ENCODE measurements around the gene KRT31. TPM values are rescaled to one million over a fixed set of nuclear protein-coding genes. Genes with fewer than 3 reads are reported as not detected.

KRT31 gene
- total and polyA plus RNA-seq, 2 donors (not counting 1 experiment from before 2014, with no cell fraction given), result not detected

- Histone ChIP-seq H3K36me3 (replicated peaks in 1 of 2; ENCODE audit: control extremely low read depth in 1 of 2, control insufficient read depth in 1 of 2, extremely low read depth in 1 of 2, insufficient read depth in 2 of 2, low read length in 1 of 2) (no peaks in the 10 kb centered on the region), H3K79me2 (ENCODE audit: control insufficient read depth, insufficient read depth, low read length) (no peaks in the 10 kb centered on the region), H3K4me3 (ENCODE audit: control extremely low read depth in 1 of 5, extremely low read depth in 1 of 5, insufficient read depth in 1 of 5, low read depth in 2 of 5, low read length in 4 of 5) (no peak overlapping the region), H3K4me2 (replicated peaks; ENCODE audit: low read depth, low read length, poor library complexity, severe bottlenecking) (no peak overlapping the region), H3K27ac (ENCODE audit: low read length in 2 of 2) (no peak overlapping the region), H3K27me3 (replicated peaks in 1 of 4; ENCODE audit: control extremely low read depth in 1 of 4, control insufficient read depth in 3 of 4, insufficient read depth in 4 of 4, low read length in 3 of 4) (peaks cover 0 to 6% (median 0%) of the 10 kb centered on the region in 4 experiments), H3K9ac (ENCODE audit: low read length) (no peak overlapping the region), H4K20me1 (ENCODE audit: control insufficient read depth, insufficient read depth, low read length, poor library complexity, severe bottlenecking) (no peaks in the 10 kb centered on the region), H2AFZ (ENCODE audit: insufficient read depth, low read depth, low read length, poor library complexity, severe bottlenecking) (no peak overlapping the region), H3K9me3 (ENCODE audit: control extremely low read depth in 1 of 3, control insufficient read depth in 2 of 3, insufficient read depth in 1 of 3, low read length in 2 of 3) (peaks cover 0 to 4% (median 0%) of the 10 kb centered on the region in 3 donors), H3K4me1 (ENCODE audit: control insufficient read depth in 2 of 2, insufficient read depth in 2 of 2, low read length in 2 of 2) (no peaks in the 10 kb centered on the region)
- Mint-ChIP-seq H3K4me1 (no peaks in the 10 kb centered on the region), H3K9me3 (ENCODE audit: insufficient read depth) (no peaks in the 10 kb centered on the region), H3K27ac (no peak overlapping the region), H3K27me3 (peaks cover 32% of the 10 kb centered on the region), H3K4me3 (no peak overlapping the region)
- ChIA-PET POLR2A (no interaction called here), CTCF (interaction anchor here (0.5 kb wide), 1 partner anchor 898 kb away, joined by 3 read pairs; no protein-coding TSS in a partner anchor)
- ATAC-seq (ENCODE audit: low read depth) (no peak), DNase-seq (no peak)
- no peak for TF ChIP-seq CTCF (IDR thresholded peaks at IDR 0.05)
- no peak for TF ChIP-seq EZH2 (IDR thresholded peaks at IDR 0.05; ENCODE audit: borderline replicate concordance, insufficient read depth, low read depth, low read length, poor library complexity, severe bottlenecking)
- intact Hi-C loops (cut with micrococcal nuclease), result no loop called here
- 65% methylated on average over 2 of the region's 4 CpGs for WGBS (ENCODE audit: insufficient coverage)
Measured at GRCh38 chr17:41442739-41443138, 45.3 kb upstream of the KRT31 start.

DNA sequence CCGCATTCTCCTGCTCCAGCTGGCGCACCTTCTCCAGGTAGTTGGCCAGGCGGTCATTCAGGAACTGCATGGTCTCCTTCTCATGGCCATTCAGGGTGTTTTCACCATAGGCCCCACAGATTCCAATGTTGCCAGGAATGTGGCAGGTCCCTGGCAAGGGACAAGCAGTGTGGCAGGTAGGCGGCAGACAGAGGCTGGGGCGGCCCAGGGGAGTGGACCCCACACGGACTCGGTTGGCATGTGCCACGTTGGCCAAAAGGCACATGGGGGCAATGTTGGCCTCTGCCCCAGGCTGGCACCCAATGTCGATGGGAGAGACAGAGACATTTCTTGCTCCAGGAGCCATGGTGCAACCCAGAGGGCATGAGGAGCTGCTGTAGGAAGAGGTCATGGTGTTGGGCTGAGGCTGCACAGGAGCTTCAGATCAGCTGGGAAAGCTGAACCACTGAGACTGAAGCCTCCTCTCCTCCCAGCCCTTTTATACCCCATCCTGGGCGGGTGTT is 43.2 kb upstream of the KRT31 start, which contains the start of gene KRT38:
Gene KRT38, minus strand, starts transcription at position 453 of the 503 bp plus-strand sequence. Its CDS starts 62 bp downstream, at position 391.
- DNase-seq, result no peak
- Histone ChIP-seq H3K9ac (ENCODE audit: low read length) (no peak within 1 kb of the TSS), H3K4me2 (replicated peaks; ENCODE audit: low read depth, low read length, poor library complexity, severe bottlenecking) (no peak within 1 kb of the TSS), H3K4me3 (ENCODE audit: control extremely low read depth in 1 of 5, extremely low read depth in 1 of 5, insufficient read depth in 1 of 5, low read depth in 2 of 5, low read length in 4 of 5) (no peak within 1 kb of the TSS), H2AFZ (ENCODE audit: insufficient read depth, low read depth, low read length, poor library complexity, severe bottlenecking) (no peak within 1 kb of the TSS), H3K36me3 (replicated peaks in 1 of 2; ENCODE audit: control extremely low read depth in 1 of 2, control insufficient read depth in 1 of 2, extremely low read depth in 1 of 2, insufficient read depth in 2 of 2, low read length in 1 of 2) (no peaks in the 10 kb centered on the region), H3K79me2 (ENCODE audit: control insufficient read depth, insufficient read depth, low read length) (no peaks in the 10 kb centered on the region), H3K4me1 (ENCODE audit: control insufficient read depth in 2 of 2, insufficient read depth in 2 of 2, low read length in 2 of 2) (no peaks in the 10 kb centered on the region), H4K20me1 (ENCODE audit: control insufficient read depth, insufficient read depth, low read length, poor library complexity, severe bottlenecking) (no peaks in the 10 kb centered on the region), H3K9me3 (ENCODE audit: control extremely low read depth in 1 of 3, control insufficient read depth in 2 of 3, insufficient read depth in 1 of 3, low read length in 2 of 3) (peaks cover 0 to 4% (median 0%) of the 10 kb centered on the region in 3 donors), H3K27me3 (replicated peaks in 1 of 4; ENCODE audit: control extremely low read depth in 1 of 4, control insufficient read depth in 3 of 4, insufficient read depth in 4 of 4, low read length in 3 of 4) (peaks cover 0 to 6% (median 0%) of the 10 kb centered on the region in 4 experiments), H3K27ac (ENCODE audit: low read length in 2 of 2) (no peak within 1 kb of the TSS)
- intact Hi-C loops (cut with micrococcal nuclease), result no loop called here
- no peak for ATAC-seq (ENCODE audit: low read depth)
- Mint-ChIP-seq H3K27me3 (peaks cover 39% of the 10 kb centered on the region), H3K4me3 (no peak within 1 kb of the TSS), H3K9me3 (ENCODE audit: insufficient read depth) (no peaks in the 10 kb centered on the region), H3K27ac (no peak within 1 kb of the TSS), H3K4me1 (no peaks in the 10 kb centered on the region)
- TF ChIP-seq CTCF (IDR thresholded peaks at IDR 0.05), result no peak
- TF ChIP-seq EZH2 (IDR thresholded peaks at IDR 0.05; ENCODE audit: borderline replicate concordance, insufficient read depth, low read depth, low read length, poor library complexity, severe bottlenecking), result no peak
- POLR2A ChIA-PET, result no interaction called here
- CTCF ChIA-PET, result no interaction called here
- WGBS (ENCODE audit: insufficient coverage), result 97% methylated on average over 9 of the region's 10 CpGs

Data from B cell (primary cell).